NK-92 (cell line): ENCODE results near the gene LRFN2.

Source experiments
- DNase-seq: peaks from one replicate; lab custom pipeline; 2025; ENCODE audit not compliant: unreplicated experiment; lab: John Stamatoyannopoulos, UW

Gene LRFN2

GRCh38 chr6:40479706-40480105 lies 107.5 kb downstream of the LRFN2 start:
- no peak for DNase-seq

- no peak for DNase-seq
These were observed 109.7 kb downstream of the LRFN2 start for GRCh38 chr6:40477246-40478126.

DNA sequence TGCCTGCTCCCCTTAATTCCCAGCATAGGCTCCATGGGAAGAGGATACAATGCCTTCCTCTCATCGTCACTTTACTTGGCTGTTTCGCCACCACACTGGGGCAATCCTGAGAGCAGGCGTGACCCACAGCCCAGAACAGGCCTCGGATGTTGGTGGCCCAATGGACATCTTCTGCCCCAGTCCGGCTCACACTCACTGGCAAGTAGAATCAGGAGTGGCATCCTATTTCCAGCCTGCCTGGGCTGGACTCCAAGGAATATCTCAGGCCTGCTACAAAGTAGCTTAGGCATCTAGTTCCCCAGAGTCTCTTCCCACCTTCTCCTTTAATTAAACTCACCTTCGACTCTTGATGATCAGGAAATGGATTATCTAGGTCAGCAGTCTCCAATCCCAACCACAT lies 110.5 kb downstream of the LRFN2 start:
- DNase-seq, result no peak

DNA sequence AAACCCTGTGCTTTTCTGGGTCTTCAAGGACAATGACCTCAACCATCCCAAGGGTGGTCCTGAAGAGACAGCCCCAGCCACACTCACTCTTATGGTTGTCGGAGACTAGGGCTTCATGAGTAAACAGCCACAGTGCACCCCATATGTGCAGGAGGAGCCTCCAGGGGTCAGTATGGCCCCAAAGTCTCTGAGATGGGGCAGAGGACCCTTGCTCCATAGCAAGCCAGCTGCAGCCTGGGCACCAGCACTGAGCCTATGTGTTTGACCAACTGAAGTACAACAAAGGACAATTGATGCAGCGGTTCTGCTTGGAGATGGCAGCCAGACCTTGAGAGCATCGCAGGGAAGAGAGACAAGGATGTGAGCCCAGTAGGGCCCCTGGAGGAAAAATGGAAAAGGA lies 112.2 kb downstream of the LRFN2 start:
- no peak for DNase-seq

DNA sequence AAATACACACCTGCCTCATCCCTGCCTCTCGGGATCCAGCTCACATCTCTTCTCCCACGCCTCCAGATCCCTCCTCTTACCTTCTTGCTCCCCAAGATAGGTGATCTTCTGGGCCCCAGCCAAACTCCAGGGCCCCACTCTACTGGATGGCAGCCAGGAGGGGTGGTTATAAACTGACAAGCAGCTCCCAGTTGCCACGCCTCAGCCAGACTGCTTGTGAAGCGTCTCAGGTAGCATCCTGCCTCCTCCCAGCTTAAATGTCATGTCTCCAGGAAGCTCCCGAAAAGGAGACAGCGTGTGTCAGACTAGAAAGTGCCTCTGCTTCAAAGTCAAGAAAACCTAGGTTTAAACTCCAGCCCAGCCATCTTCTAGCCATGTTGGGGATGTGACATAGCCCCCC lies 114.1 kb downstream of the LRFN2 start:
- DNase-seq, result no peak

DNA sequence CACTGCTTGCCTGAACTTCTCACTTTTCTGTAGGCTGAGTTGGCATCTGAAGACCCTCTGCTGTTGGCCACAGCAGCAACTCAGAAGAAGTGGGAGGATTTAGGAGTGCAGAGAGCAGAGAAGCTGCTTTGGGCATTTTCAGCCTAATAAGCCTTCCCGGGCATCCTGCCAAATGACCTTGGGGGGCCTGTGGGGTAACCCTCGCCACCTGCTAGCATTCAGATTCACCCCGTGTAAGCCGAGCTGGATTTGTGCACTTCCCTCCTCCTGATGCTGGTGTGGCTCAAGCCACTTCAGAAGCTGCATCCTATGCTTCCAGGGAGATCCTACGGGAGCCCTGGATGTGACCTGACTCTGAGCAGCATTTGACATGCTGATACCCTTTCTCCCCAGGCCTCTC lies 114.8 kb downstream of the LRFN2 start:
- no peak for DNase-seq

DNA sequence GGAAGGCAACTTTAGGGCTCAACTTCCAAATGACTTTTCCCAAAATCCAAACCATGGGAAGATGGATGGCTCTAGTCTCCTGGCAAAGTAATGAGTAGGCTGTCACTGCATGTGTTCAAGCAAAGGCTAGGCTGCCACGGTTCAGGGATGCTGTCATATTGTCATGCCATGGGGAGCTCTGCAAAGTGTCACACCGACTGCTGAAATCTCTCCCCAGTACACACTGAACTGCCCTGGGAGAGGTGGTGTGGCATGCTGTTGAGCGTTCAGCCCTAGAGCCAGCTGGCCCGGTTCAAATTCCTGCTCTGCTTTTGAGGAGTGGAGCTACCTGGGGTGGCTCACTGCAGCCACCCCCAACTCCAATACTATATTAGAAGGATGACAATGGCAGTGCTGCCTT lies 115.9 kb downstream of the LRFN2 start:
- DNase-seq, result no peak

- DNase-seq, result no peak
These were observed 117.8 kb downstream of the LRFN2 start for GRCh38 chr6:40469323-40469722.

DNA sequence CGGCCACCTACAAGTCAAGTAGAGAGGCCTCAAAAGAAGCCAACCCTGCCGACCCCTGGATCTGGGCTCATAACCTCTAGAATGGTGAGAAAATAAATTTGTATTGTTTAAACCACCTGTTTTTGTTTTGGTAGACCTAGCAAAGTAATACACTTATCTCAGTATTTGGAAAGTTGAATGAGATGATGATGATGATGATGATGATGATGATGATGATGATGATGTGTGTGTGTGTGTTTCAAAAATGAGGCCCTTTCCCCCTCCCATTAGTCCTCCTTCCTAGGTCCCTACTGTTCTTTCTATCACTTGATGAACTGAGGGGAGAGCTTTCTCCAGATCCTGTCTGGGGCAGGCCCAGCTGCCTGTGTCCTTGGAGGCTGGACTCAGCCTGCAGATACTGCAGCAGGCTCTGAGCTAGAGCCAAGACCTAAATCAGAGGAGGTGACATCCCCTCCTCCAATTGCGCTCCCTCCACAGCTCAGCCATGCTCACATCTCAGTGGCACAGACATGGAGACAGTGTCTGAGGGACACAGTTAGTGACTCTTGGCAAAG lies 120.1 kb downstream of the LRFN2 start:
- no peak for DNase-seq

DNA sequence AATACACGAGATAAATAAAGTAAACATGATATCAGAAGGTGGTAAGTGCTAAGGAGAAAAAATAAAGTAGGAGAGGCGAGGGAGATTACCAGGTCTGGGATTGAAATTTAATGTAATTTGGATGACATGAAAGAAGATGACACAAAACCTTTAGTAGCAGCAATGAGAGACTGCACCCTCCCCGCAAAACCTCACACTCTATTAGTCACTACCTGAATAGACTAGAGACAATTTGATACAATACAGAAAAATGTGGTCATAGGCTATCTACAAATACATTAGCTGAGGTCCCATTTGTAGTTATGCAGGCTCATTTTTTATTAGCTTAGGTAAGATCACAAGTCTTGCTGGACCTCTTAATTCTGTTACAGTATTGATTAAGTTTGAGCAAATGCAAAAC lies 125.5 kb downstream of the LRFN2 start:
- DNase-seq, result no peak

DNA sequence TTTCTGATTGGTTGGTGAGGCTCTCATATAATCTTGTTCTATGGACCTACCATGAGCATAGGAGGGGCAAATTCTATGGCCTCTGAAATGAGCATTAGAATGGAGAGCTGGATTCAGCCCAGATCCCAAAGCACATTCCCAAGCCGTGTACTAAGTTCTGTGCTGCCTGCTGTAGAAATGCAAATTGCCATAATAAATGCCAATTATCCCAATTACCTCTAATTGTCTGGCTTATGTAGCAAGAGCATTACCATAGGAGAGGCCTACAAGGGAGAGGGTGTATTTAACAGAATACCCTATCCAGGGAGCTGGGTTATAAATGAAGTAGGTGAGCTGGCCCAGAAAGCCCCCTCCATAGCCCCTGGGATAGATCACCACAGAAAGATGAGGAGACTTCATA lies 126.8 kb downstream of the LRFN2 start:
- DNase-seq, result no peak

- DNase-seq, result no peak
These were observed 129.9 kb downstream of the LRFN2 start for GRCh38 chr6:40457261-40457660.

GRCh38 chr6:40456390-40457013 lies 130.7 kb downstream of the LRFN2 start:
- DNase-seq, result no peak

DNA sequence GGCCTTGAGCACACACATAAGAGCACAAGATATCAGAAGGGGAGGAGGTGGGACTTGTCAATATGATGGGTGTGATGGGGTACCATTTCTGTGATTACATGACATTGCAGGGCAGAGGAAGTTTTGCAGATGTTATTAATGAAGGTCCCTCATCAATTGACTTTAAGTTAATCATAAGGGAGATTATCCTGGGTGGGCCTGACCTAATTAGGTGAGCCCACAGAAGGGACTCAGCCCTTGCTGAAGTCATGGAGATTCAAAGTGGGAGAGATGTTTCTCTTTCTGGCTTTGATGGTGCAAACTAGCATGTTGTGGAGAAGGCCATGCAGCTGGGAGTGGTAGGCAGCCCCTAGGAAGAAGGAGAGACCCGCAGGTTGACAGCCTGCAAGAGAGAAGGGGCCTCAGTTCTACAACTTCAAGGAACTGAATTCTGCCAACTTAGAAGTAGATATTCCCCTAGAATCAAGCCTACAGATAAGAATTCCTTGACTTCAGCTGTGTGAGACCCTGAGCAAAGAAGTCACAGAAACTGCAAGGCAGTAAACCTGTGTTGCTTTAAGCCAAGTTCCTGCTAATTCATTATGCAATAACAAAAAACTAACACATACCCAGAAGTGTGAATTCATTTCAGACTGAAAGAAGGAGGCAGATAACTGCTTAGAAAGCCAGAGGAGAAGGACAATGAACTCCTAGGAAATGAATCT lies 131.3 kb downstream of the LRFN2 start:
- DNase-seq, result no peak

- DNase-seq, result no peak
These were observed 136.7 kb downstream of the LRFN2 start for GRCh38 chr6:40450483-40450882.

- no peak for DNase-seq
These were observed 142.4 kb downstream of the LRFN2 start for GRCh38 chr6:40444811-40445210.

GRCh38 chr6:40444312-40444711 lies 142.9 kb downstream of the LRFN2 start:
- no peak for DNase-seq

DNA sequence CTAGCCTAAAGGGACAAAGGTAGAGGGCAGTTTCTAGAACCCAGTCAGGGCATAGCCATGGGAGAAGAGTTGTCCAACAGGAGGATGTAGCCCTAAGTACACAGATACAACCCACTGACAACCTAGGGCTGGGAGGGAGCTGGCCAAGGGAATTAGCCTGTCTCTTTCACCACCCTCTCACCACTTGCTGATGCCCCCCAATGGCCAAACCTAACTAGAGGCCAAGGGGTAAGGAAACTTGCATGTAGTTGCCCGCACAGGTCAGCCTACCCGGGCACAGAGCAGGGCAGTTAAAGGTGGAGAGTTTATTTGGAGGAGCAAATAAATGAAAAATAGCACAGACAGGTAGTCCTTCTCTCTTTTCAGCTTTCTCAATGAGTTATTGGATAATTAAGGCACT lies 143.3 kb downstream of the LRFN2 start:
- no peak for DNase-seq

DNA sequence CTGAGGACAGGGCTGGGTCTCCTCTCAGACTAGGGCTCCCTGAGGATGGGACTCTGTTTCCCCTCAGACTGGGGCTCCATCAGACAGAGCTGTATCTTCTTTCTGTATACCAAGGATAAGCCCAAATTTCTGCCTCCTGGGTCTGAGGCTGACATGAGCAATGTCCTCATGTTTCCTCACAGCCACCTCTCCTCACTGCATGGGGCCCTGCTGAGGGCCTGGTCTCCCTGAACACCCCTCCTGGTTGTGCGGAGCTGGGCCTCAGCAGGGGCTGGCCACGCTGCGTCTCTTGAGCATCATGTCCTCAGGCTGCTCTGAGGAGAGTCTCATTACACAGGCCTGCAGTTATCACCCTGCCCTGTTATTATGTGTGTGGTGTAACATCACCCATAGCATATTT lies 144.6 kb downstream of the LRFN2 start:
- no peak for DNase-seq

DNA sequence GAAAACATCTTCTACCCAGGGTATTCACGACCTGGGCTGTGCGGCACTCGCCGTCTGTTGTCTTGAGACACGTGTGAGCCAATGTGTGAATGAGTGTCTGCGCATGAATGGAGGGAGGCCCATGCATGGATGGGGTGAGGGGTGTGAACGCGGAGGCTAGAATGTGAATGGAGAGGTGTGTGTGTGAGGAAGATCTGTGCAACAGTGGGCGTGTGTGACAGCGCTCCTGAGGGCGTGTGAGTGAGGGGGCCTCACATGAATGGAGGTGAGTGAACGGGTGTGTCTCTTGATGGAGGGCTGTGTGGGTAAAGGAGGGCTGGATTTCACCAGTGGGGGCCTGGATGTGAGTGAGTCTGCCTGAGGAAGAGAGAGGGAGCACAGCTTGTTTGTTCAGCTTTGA lies 146.0 kb downstream of the LRFN2 start:
- DNase-seq, result no peak

GRCh38 chr6:40440053-40440452 lies 147.1 kb downstream of the LRFN2 start:
- DNase-seq, result no peak
